HG03139 (cell line): ENCODE results near the gene PCDHA12.
"Not testable (repeated sequence)": the region's sequence is repeated elsewhere in the genome, so short reads cannot be mapped to it uniquely, and the experiment has no call there.

Experiments used
- ATAC-seq: cut with Tn5 transposase; IDR thresholded peaks from one replicate; pipeline ENCODE4 v1.9.1; 2021; ENCODE audit not compliant: unreplicated experiment

The PCDHA12 gene

DNA sequence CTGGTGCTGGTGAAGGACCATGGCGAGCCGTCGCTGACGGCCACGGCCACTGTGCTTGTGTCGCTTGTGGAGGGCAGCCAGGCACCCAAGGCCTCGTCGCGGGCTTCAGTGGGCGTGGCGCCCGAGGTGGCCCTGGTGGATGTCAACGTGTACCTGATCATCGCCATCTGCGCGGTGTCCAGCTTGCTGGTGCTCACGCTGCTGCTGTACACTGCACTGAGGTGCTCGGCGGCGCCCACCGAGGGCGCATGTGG lies 17.2 kb upstream of the PCDHA12 start:
- no peak for ATAC-seq

DNA sequence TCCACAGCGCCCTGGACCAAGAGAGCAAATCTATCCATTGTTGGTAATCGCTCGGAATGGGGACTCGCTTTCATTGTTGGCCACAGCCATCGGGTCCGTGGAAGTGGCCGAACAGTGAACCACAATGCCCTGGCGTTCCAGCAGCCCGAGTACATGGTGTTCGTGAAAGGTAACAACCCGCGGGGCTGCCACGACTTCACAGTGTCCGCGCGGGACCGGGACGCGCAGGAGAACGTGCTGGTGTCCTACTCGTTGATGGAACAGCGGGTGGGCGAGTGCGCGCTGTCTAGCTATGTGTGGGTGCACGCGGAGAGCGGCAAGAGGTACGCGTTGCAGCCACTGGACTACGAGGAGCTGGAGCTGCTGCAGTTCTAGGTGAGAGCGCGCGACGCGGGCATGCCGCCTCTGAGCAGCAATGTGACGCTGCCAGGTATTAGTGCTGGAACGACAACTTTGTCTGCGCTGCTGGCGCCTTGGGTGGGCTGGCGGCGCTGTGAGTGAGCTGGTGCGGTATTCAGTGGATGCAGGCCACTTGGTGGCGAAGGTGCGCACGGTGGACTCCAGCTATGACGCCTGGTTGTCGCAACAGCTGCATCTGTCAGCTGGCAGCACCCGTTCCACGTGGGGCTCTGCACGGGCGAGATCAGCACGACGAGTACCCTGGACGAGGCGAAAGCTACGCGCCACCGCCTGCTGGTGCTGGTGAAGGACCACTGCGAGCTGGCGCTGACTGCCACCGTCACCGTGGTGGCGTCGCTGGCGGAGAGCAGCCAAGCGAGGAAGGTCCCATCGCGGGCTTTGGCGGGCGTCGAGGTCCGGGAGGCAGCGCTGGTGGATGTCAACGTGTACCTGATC lies 12.4 kb upstream of the PCDHA12 start:
- ATAC-seq: no peak

DNA sequence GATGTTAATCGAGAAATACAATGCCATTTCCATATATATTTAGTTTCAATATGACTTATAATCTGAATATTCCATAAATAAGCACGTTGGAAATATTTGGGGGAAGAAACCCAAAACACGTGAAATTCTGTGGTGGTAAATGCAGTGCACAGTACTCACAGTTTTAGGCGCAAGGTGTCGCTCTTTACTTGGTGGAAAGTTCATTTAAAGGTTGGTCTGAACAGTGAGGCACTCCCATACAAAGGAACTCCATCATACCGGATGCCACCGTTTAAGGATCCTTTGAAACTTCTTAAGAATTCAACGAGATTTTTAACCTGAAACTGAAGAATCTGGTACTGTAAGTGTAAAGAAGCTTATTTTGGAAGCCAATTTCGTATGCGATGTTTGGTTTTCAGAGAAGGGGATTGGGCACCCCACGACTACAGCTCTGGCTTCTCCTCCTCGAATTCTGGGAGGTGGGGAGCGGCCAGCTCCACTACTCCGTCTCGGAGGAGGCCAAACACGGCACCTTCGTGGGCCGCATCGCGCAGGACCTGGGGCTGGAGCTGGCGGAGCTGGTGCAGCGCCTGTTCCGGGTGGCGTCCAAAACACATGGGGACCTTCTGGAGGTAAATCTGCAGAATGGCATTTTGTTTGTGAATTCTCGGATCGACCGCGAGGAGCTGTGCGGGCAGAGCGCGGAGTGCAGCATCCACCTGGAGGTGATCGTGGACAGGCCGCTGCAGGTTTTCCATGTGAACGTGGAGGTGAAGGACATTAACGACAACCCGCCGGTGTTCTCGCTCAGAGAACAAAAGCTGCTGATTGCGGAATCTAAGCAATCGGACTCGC lies 6.2 kb upstream of the PCDHA12 start, which contains the start of gene PCDHA11:
PCDHA11 (plus strand) TSS at position 237 of the 834 bp plus-strand sequence; CDS start at position 384, 147 bp downstream.
- ATAC-seq: no peak

DNA sequence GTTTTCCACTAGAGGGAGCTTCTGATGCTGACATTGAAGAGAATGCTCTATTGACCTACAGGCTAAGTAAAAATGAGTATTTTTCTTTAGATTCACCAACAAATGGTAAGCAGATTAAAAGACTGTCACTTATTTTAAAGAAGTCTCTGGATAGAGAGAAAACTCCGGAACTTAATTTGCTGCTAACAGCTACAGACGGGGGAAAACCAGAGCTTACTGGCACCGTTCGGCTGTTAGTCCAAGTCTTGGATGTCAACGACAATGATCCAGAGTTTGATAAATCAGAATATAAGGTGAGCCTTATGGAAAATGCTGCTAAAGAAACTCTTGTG lies 5.6 kb upstream of the PCDHA12 start:
- ATAC-seq: no peak

DNA sequence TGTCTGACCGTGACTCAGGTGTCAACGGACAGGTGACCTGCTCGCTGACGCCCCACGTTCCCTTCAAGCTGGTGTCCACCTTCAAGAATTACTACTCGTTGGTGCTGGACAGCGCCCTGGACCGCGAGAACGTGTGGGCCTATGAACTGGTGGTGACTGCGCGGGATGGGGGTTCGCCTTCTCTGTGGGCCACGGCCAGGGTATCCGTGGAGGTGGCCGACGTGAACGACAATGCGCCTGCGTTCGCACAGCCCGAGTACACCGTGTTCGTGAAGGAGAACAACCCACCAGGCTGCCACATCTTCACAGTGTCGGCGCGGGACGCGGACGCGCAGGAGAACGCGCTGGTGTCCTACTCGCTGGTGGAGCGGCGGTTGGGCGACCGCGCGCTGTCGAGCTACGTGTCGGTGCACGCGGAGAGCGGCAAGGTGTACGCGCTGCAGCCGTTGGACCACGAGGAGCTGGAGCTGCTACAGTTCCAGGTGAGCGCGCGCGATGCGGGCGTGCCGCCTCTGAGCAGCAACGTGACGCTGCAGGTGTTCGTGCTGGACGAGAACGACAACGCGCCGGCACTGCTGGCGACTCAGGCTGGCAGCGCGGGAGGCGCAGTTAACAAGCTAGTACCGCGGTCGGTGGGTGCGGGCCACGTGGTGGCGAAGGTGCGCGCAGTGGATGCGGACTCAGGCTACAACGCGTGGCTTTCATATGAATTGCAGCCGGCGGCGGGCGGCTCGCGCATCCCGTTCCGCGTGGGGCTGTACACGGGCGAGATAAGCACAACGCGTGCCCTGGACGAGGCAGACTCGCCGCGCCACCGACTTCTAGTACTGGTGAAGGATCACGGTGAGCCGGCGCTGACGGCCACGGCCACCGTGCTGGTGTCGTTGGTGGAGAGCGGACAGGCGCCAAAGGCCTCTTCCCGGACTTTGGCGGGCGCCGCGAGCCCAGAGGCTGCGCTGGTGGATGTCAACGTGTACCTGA lies 4.6 kb upstream of the PCDHA12 start:
- ATAC-seq: no peak

DNA sequence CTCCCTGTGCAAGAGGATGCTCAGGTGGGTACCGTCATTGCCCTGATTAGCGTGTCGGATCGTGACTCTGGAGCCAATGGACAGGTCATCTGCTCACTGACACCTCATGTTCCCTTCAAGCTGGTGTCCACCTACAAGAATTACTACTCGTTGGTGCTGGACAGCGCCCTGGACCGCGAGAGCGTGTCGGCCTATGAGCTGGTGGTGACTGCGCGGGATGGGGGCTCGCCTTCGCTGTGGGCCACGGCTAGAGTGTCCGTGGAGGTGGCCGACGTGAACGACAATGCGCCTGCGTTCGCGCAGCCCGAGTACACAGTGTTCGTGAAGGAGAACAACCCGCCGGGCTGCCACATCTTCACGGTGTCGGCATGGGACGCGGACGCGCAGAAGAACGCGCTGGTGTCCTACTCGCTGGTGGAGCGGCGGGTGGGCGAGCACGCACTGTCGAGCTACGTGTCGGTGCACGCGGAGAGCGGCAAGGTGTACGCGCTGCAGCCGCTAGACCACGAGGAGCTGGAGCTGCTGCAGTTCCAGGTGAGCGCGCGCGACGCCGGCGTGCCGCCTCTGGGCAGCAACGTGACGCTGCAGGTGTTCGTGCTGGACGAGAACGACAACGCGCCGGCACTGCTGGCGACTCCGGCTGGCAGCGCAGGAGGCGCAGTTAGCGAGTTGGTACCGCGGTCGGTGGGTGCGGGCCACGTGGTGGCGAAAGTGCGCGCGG lies 1.6 kb downstream of the PCDHA12 start:
- ATAC-seq: not testable (repeated sequence)

DNA sequence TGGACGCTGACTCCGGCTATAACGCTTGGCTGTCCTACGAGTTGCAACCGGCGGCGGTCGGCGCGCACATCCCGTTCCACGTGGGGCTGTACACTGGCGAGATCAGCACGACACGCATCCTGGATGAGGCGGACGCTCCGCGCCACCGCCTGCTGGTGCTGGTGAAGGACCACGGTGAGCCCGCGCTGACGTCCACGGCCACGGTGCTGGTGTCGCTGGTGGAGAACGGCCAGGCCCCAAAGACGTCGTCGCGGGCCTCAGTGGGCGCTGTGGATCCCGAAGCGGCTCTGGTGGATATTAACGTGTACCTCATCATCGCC lies 2.1 kb downstream of the PCDHA12 start:
- no peak for ATAC-seq

DNA sequence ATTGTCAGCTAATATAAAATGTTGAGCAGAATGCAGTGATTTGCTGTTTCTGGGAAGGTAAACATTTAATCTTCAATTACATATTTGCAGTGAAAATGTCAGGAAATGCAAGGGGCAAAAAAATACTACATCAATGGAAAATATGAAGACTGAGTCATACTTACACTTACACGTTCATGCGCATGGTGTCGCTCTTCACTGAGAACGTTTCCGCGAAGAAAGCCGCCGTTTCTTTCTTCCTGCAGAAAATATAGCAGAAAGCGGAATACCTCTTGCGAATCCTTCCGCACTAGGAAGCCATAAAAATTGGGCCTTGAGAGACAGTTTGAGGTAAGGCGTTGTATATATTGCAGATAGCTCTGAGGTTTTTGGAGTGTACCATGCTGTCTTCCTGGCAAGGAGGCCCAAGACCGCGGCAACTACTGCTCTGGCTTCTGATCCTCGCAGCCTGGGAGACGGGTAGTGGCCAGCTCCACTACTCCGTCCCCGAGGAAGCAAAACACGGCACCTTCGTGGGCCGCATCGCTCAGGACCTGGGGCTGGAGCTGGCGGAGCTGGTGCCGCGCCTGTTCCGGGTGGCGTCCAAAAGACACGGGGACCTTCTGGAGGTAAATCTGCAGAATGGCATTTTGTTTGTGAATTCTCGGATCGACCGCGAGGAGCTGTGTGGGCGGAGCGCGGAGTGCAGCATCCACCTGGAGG lies 6.9 kb downstream of the PCDHA12 start, which contains the start of gene PCDHA13:
PCDHA13 (plus strand) TSS at position 236 of the 702 bp plus-strand sequence; CDS start at position 381, 145 bp downstream.
- ATAC-seq: no peak

DNA sequence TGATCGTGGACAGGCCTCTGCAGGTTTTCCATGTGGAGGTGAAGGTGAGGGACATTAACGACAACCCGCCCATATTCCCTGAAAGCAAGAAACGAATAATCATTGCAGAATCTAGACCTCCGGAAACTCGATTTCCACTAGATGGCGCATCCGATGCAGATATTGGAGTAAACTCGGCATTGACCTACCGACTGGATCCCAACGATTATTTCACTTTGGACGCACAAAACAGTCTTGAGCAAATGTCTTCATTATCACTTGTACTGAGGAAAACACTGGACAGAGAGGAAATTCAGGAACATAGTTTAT lies 7.4 kb downstream of the PCDHA12 start:
- ATAC-seq: no peak

DNA sequence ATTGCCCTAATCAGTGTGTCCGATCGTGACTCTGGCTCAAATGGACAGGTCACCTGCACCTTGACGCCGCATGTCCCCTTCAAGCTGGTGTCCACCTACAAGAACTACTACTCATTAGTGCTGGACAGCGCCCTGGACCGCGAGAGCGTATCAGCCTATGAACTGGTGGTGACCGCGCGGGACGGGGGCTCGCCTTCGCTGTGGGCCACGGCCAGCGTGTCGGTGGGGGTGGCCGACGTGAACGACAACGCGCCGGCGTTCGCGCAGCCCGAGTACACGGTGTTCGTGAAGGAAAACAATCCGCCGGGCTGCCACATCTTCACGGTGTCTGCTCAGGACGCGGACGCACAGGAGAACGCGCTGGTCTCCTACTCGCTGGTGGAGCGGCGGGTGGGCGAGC lies 8.3 kb downstream of the PCDHA12 start:
- no peak for ATAC-seq

DNA sequence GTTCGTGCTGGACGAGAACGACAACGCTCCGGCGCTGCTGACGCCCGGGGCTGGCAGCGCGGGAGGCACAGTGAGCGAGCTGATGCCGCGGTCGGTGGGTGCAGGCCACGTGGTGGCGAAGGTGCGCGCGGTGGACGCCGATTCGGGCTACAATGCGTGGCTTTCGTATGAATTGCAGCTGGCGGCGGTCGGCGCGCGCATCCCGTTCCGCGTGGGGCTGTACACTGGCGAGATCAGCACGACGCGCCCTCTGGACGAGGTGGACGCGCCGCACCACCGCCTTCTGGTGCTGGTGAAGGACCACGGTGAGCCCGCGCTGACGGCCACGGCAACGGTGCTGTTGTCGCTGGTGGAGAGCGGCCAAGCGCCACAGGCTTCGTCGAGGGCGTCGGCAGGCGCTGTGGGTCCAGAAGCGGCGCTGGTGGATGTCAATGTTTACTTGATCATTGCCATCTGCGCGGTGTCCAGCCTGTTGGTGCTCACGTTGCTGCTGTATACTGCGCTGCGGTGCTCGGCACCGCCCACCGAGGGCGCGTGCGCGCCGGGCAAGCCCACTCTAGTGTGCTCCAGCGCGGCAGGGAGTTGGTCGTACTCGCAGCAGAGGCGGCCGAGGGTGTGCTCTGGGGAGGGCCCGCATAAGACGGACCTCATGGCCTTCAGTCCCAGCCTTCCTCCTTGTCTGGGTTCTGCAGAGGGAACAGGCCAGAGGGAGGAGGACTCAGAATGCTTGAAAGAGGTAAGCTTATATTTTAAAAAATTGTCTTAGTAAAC lies 9.0 kb downstream of the PCDHA12 start:
- ATAC-seq: no peak

DNA sequence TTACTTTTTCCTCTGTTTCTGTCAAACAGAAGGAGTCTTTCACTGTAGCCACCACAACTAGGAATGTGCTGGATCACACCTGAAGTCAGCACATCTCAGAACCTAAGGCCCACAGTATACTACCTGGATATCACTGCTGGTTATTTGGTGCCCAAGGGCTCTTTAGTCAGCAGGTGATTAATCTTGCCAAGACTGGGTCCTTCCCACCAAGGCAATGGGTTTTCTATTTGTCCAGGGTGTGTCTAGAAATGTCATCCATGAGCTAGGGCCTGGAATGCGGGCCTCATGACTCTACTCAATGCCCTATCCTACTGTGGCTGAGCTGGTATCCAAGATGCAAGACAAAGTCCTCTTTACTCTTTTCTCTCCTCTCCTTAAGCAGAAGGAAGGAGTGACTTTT lies 41.2 kb downstream of the PCDHA12 start:
- no peak for ATAC-seq

DNA sequence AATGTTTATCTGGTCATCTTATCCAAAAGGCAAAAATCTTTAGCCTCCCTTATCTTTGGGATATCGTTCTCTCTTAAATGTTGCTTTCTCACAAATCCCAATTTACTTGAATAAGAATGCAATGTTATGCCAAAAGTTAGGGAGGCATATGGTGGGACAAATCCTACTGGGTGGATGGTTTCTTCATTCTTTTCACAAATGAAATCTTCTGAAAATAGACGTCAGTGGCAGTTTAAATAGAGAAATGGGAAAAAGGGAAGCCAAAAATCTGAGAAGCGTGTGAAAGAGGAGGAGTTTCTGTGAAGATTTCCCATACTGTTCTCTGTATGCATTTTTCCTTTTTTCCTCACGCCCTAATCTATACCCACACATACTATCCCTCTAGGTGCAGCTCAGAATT lies 48.5 kb downstream of the PCDHA12 start:
- no peak for ATAC-seq

DNA sequence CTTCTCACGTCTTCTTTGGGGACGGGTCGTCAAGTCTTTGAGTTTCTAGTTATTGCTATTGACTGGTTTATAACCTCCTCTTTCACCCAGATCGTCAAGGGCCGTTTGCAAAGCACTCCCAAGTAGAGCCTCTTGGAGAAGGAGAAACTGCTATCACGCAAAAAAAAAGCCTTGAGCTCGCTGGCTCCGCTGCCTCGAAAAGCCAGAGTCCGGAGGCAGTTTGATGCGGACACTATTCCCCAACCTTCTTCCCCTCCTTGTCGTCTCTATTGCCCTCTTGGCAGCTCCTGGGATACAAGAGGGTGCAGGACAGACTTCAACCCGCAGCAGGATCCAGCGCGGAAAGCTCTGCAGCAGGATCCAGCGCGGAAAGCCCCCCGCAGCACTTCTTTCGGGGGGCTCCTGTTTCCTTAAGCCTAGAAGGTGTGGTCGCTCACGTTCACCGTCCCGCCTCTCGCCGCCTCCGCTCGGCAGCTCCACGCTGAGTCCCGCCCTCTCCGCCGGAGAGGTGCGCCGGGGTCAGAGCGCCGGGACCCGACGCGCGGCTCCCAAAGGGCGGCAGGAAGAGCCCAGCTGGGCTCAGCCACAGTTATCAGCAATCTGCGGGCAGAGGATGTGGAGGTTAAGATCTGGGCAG lies 50.8 kb downstream of the PCDHA12 start, which contains the start of gene PCDHAC1:
PCDHAC1 (plus strand) TSS at position 494 of the 637 bp plus-strand sequence. CDS start 594 bp downstream, outside the sequence.
- no peak for ATAC-seq

DNA sequence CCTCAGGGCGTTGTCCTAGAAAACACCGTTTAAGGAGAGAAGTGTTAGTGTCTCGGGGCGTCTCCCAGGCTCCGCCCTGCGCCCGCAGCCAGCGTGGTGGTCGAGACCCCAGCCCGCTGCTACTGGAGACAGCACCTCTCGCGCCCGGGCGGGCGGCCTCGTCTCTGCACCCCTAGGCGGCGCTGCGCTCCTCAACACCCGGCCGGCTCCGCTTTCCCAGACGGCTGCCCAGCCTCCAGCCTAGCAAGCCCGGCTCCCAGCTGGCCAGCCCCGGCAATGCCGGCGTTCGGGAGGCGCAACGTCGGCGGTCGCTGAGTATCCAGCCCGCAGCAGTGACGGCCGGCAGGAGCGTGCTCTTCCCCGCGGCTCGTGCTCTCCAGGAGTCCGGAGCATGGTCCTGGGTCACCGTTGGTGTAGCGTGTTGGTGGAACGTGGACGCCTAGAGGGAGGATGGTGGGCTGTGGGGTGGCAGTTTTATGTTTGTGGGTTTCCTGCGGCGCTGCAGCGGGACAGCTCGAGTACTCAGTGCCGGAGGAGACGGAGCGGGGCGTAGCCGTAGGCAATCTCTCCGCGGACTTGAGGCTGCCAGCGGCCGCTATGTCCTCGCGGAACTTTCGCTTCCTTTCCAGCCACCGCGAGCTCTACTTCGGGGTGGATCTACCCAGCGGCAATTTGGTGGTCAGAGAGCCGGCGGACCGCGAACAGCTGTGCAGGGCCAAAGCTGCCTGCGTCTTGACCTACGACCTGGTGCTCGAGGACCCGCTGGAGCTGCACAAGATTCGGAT lies 51.5 kb downstream of the PCDHA12 start:
- no peak for ATAC-seq

DNA sequence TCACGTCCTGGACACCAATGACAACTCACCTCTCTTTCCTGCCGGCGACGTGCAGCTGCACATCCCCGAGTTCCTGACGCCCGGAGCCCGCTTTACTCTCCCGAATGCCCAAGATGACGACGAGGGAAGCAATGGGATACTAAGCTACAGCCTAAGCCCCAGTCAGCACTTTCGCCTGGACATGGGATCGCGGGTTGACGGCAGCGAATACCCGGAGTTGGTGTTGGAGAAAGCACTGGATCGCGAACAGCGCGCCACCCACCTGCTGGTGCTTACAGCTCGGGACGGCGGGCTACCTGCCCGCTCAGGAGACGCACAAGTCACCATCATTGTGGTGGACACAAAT lies 52.1 kb downstream of the PCDHA12 start:
- no peak for ATAC-seq
